K562 (cell line): ENCODE results near the gene SCMH1. TPM values are rescaled to one million over a fixed set of nuclear protein-coding genes. Genes with fewer than 3 reads are reported as not detected.

Experiments used
- ATF7 ChIP-seq: fragments of 450-650 bp; IDR thresholded peaks from 2 replicates; pipeline ENCODE4 v1.7.1; 2014; ENCODE audit warnings: mild to moderate bottlenecking, moderate library complexity
- BACH1 ChIP-seq: fragments of 200-800 bp; sonication (Bioruptor generic); IDR thresholded peaks from 2 replicates; pipeline ENCODE4 v1.6.1; 2016; ENCODE audit warnings: missing genetic modification characterization, missing compliant biosample characterization
- C11orf30 ChIP-seq: fragments of 450-650 bp; IDR thresholded peaks from 2 replicates; pipeline ENCODE4 v1.6.1; 2016; ENCODE audit warnings: low read depth, mild to moderate bottlenecking
- CBFA2T2 ChIP-seq: fragments of 450-650 bp; conservative IDR thresholded peaks from 2 replicates; pipeline ENCODE4 v1.6.1; 2017; ENCODE audit warnings: mild to moderate bottlenecking
- DPF2 ChIP-seq: fragments of 450-650 bp; IDR thresholded peaks from 2 replicates; pipeline ENCODE4 v1.6.1; 2016
- GATA2 ChIP-seq: sonication (generic); formaldehyde crosslinking; IDR thresholded peaks from 2 replicates; pipeline ENCODE4 v1.4.0; 2020; ENCODE audit warnings: mild to moderate bottlenecking, missing genetic modification reagents
- GMEB1 ChIP-seq: fragments of 250-450 bp; sonication (Bioruptor Pico); IDR thresholded peaks from 2 replicates; pipeline ENCODE4 v1.4.0; 2020; ENCODE audit warnings: mild to moderate bottlenecking
- JUNB ChIP-seq: fragments of 450-650 bp; formaldehyde crosslinking; conservative IDR thresholded peaks from 2 replicates; pipeline ENCODE4 v1.4.0; 2020; ENCODE audit warnings: mild to moderate bottlenecking
- KLF13 ChIP-seq: fragments of 450-650 bp; IDR thresholded peaks from 2 replicates; pipeline ENCODE4 v1.6.1; 2016; ENCODE audit warnings: missing genetic modification characterization, low read depth, mild to moderate bottlenecking, missing compliant biosample characterization, moderate library complexity, borderline replicate concordance
- MAFK ChIP-seq: IDR thresholded peaks from 2 replicates; pipeline ENCODE4 v1.6.1; 2011; ENCODE audit warnings: low read length, improper control_type of control experiment
- MXI1 ChIP-seq: IDR thresholded peaks from 2 replicates; pipeline ENCODE4 v1.6.1; 2011; ENCODE audit warnings: low read depth, mild to moderate bottlenecking, improper control_type of control experiment, low read length
- NCOR1 ChIP-seq: fragments of 450-650 bp; IDR thresholded peaks from 2 replicates; pipeline ENCODE4 v1.6.1; 2016; ENCODE audit warnings: mild to moderate bottlenecking, moderate library complexity
- PRDM10 ChIP-seq: fragments of 450-650 bp; IDR thresholded peaks from 2 replicates; pipeline ENCODE4 v1.6.1; 2018; ENCODE audit not compliant: partially characterized antibody
- SIN3A ChIP-seq, 2 experiments: fragments of 150-350 bp in 1 of 2; IDR thresholded peaks; 2 replicates each; pipeline ENCODE4 v1.6.1; 2011 to 2016; ENCODE audit warnings: borderline replicate concordance in 2 of 2, low read depth in 2 of 2, low read length in 2 of 2, mild to moderate bottlenecking in 2 of 2, moderate library complexity in 2 of 2; ENCODE audit not compliant: control insufficient read depth in 1 of 2
- SOX6 ChIP-seq: fragments of 450-650 bp; IDR thresholded peaks from 2 replicates; pipeline ENCODE4 v1.6.1; 2014; ENCODE audit warnings: mild to moderate bottlenecking
- TEAD1 ChIP-seq, 2 experiments: fragments of 450-650 bp in 1 of 2; sonication (generic) in 1 of 2; formaldehyde crosslinking; IDR thresholded peaks; 2 replicates each; pipeline versions ENCODE4 v1.4.0 to v1.8.0; 2020 to 2022; ENCODE audit warnings: mild to moderate bottlenecking in 2 of 2, missing genetic modification reagents in 1 of 2
- YY1 ChIP-seq, 3 experiments: IDR thresholded peaks; 2 replicates each; pipeline ENCODE4 v1.6.1; 2011; ENCODE audit warnings: low read length in 2 of 3, mild to moderate bottlenecking in 2 of 3, moderate library complexity in 2 of 3, borderline replicate concordance in 1 of 3, control low read depth in 1 of 3, low read depth in 1 of 3; ENCODE audit not compliant: insufficient read depth in 3 of 3, insufficient replicate concordance in 2 of 3, control insufficient read depth in 1 of 3, insufficient read length in 1 of 3; ENCODE audit errors: extremely low read depth in 1 of 3
- ZBTB7A ChIP-seq: IDR thresholded peaks from 2 replicates; pipeline ENCODE4 v1.6.1; 2011; ENCODE audit warnings: low read depth, mild to moderate bottlenecking, low read length, moderate library complexity, borderline replicate concordance; ENCODE audit not compliant: control insufficient read depth
- ZC3H8 ChIP-seq: fragments of 450-650 bp; IDR thresholded peaks from 2 replicates; pipeline ENCODE4 v1.6.1; 2017
- ZKSCAN3 ChIP-seq: fragments of 250-450 bp; sonication (Bioruptor Pico); IDR thresholded peaks from 2 replicates; pipeline ENCODE4 v1.4.0; 2020
- ZSCAN32 ChIP-seq: fragments of 450-650 bp; formaldehyde crosslinking; IDR thresholded peaks from 2 replicates; pipeline ENCODE4 v1.4.0; 2020; ENCODE audit warnings: mild to moderate bottlenecking, moderate library complexity
- polyA plus RNA-seq, 8 experiments: library from polyadenylated mRNA; depleted of rRNA in 4 of 8; stranded (reverse) in 5 of 8; unstranded in 3 of 8; fragments of >200 nt; fragmentation: Nextera tagmentation in 2 of 8; fragmentation: Illumina TruSeq in 1 of 8; extraction: Ambion mirVana in 2 of 8; extraction: Trizol in 1 of 8; gene quantifications; 2 replicates each; pipeline versions ENCODE4 v1.2.1 to v1.2.3, GENCODE V29; 2011 to 2014; ENCODE audit warnings: inconsistent platforms in 1 of 8, missing spikeins in 1 of 8
- total RNA-seq, 7 experiments: library from RNA; depleted of rRNA in 6 of 7; stranded (reverse); fragments of >200 nt in 6 of 7; fragmentation: Illumina TruSeq in 2 of 7; extraction: Trizol in 2 of 7; gene quantifications; 2 replicates each; pipeline versions ENCODE4 v1.2.1 to v1.2.3, GENCODE V29; 2011 to 2021; ENCODE audit warnings: low replicate concordance in 1 of 7
- TF ChIP-seq, protein P1 (sequence below): fragments of 450-650 bp; formaldehyde crosslinking; IDR thresholded peaks from 2 replicates; pipeline ENCODE4 v1.4.0; 2022; ENCODE audit warnings: mild to moderate bottlenecking, moderate library complexity

The SCMH1 gene
- total and polyA plus RNA-seq, 9 of the 15 experiments (the other 6 are each of a cell fraction or from before 2014, with no cell fraction given): 8.5 to 37.0 (median 26.8) TPM

GRCh38 chr1:41109310-41110197 lies 132.6 kb downstream of the SCMH1 start (continued):
- no peak for TF ChIP-seq PRDM10
- TF ChIP-seq JUNB (CRISPR knock-in tag): peak; percentile 56; the same call in 1 of the 2 replicates
- TF ChIP-seq ZC3H8: no peak
- no peak for TF ChIP-seq KLF13 (tag)
- TF ChIP-seq DPF2: peak; percentile 94
- TF ChIP-seq MAFK: peak; percentile 54; the same call in 1 of the 2 replicates
- TF ChIP-seq SIN3A (IDR thresholded peaks at IDR 0.05; ENCODE audit: borderline replicate concordance in 2 of 2, control insufficient read depth in 1 of 2, low read depth in 2 of 2, low read length in 2 of 2): no peak
- TF ChIP-seq ZKSCAN3 (CRISPR knock-in tag): no peak
- no peak for TF ChIP-seq MXI1
- peak; percentile 32; the same call in 1 of the 2 replicates for TF ChIP-seq BACH1 (tag)
- peak; percentile 65; the same call in 1 of the 2 replicates for TF ChIP-seq SOX6
- TF ChIP-seq ATF7: peak; percentile 61; the same call in 1 of the 2 replicates
- TF ChIP-seq, protein P1, sequence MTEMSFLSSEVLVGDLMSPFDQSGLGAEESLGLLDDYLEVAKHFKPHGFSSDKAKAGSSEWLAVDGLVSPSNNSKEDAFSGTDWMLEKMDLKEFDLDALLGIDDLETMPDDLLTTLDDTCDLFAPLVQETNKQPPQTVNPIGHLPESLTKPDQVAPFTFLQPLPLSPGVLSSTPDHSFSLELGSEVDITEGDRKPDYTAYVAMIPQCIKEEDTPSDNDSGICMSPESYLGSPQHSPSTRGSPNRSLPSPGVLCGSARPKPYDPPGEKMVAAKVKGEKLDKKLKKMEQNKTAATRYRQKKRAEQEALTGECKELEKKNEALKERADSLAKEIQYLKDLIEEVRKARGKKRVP (CRISPR knock-in tag): no peak
- peak; percentile 71 for TF ChIP-seq C11orf30
- TF ChIP-seq CBFA2T2: peak; percentile 37
- TF ChIP-seq GATA2 (CRISPR knock-in tag): peak; percentile 30; the same call in 1 of the 2 replicates
- no peak for TF ChIP-seq ZBTB7A
- TF ChIP-seq YY1 (IDR thresholded peaks at IDR 0.05; ENCODE audit: borderline replicate concordance in 1 of 3, control insufficient read depth in 1 of 3, extremely low read depth in 1 of 3, insufficient read depth in 3 of 3, insufficient read length in 1 of 3, insufficient replicate concordance in 2 of 3, low read depth in 1 of 3, low read length in 2 of 3): no peak
- no peak for TF ChIP-seq NCOR1
- TF ChIP-seq GMEB1 (CRISPR knock-in tag): no peak
- 0 out of 4 replicates have a peak, but pooled peaks of 1 of the 2 experiments have one; percentile 21 for TF ChIP-seq TEAD1 (CRISPR knock-in tag; IDR thresholded peaks at IDR 0.05)
- TF ChIP-seq ZSCAN32 (CRISPR knock-in tag): no peak
